T-helper 1 cell treated with Interleukin-12 subunit alpha and Interleukin-12 subunit beta and Interleukin-4 antibody, amounts not matched to agents 30 μg/mL and 1 μg/mL, for 36 hours (primary cell): ENCODE results near the gene TRIL.

Experiments
- H3K27ac Mint-ChIP-seq: one replicate; pipeline ENCODE4 v1.8.0; 2021; ENCODE audit warnings: mild to moderate bottlenecking, mixed read lengths
- H3K27me3 Mint-ChIP-seq: one replicate; pipeline ENCODE4 v1.8.0; 2021; ENCODE audit warnings: low read depth, mixed read lengths
- H3K36me3 Mint-ChIP-seq: one replicate; pipeline ENCODE4 v1.8.0; 2021; ENCODE audit warnings: low read depth, mixed read lengths
- H3K4me1 Mint-ChIP-seq: one replicate; pipeline ENCODE4 v1.8.0; 2021; ENCODE audit warnings: low read depth, mixed read lengths
- H3K4me3 Mint-ChIP-seq: one replicate; pipeline ENCODE4 v1.8.0; 2021; ENCODE audit warnings: mild to moderate bottlenecking, moderate library complexity, mixed read lengths
- H3K9me3 Mint-ChIP-seq: one replicate; pipeline ENCODE4 v1.8.0; 2021; ENCODE audit warnings: mixed read lengths

Gene TRIL

DNA sequence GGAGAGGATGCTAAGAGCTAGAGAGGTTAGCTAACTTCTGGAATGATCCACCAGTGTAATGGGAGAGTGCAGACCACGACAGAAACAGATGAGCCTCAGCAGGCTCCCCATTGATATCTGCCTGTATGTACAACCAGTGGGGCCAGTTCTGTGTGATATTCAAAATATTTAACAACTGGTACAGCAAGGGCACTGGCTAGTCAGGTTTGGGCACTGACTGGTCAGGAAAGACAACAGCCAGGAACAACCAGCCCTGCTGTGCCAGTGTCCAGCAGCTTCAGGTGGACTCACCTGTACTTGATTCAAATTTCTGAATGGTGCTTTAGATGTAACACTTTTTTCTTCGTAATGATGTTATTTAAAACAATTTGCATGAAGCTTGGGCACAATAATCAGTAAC, 5.9 kb upstream of the TRIL start:
- H3K27ac Mint-ChIP-seq, result no peak overlapping the region
- H3K27me3 Mint-ChIP-seq, result peaks cover 21% of the 10 kb centered on the region
- H3K4me3 Mint-ChIP-seq, result no peak overlapping the region
- peaks cover 2% of the 10 kb centered on the region for H3K4me1 Mint-ChIP-seq
- no peaks in the 10 kb centered on the region for H3K9me3 Mint-ChIP-seq
- H3K36me3 Mint-ChIP-seq, result no peaks in the 10 kb centered on the region

DNA sequence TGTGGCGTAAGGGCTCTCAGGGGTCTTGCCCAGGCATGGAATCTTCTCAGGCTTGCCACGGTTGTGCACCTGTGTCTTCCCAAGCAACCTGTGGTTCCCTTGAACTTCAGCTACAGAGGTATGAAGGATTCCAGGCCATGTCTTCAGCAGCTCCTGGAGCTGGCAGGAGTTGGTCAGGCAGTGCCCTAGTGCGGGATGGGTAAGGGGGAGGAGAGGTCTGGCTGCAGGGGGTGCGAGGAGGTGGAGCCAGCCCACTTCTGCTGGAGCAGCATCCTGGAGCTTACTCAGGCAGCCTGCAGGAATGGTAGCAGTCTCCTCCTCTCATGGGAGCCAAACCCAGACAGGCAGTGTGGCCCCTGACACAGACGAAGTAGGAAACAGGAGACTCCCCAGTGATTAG, 3.8 kb upstream of the TRIL start:
- no peak overlapping the region for H3K27ac Mint-ChIP-seq
- H3K36me3 Mint-ChIP-seq, result no peaks in the 10 kb centered on the region
- H3K4me3 Mint-ChIP-seq, result no peak overlapping the region
- H3K27me3 Mint-ChIP-seq, result peaks cover 38% of the 10 kb centered on the region
- H3K9me3 Mint-ChIP-seq, result no peaks in the 10 kb centered on the region
- H3K4me1 Mint-ChIP-seq, result peaks cover 10% of the 10 kb centered on the region

DNA sequence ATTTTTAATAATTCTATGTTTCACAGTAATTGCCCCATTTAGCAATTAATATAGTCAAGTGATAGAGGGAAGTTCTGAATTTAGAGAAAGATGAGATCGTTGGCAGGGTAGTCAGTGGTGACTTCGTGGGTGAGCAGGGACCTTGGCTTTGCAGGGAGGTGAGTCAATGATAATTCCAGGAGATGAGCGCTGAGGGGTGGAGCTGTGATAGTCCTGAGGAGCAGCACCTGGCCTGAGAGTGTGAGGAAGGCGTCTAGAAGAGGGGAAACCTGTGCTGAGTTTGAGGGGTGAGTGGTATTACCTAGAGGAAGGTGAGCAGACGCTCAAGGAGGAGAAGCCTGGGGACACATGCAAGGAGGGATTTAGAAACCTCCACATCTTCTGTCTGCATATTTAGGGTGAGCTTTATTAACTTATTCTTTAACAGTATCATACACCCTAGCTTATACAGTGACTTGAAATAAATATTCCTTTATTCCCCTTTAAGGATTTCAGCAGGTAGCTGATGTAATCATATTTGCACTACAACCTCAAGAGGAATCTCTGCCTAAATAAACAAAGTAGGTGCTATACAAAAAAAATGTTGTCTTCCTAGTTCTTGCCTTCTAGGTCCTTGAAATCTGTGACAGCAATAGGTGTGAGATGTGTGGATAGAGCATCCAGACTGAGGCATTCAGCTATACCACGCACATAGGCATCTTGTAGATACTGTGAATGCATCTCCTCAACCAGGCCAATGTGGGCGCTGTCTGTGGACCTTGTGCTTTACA, 2.1 kb upstream of the TRIL start:
- H3K4me1 Mint-ChIP-seq, result peaks cover 10% of the 10 kb centered on the region
- no peak overlapping the region for H3K4me3 Mint-ChIP-seq
- H3K36me3 Mint-ChIP-seq, result no peaks in the 10 kb centered on the region
- no peak overlapping the region for H3K27ac Mint-ChIP-seq
- H3K27me3 Mint-ChIP-seq, result peaks cover 41% of the 10 kb centered on the region
- H3K9me3 Mint-ChIP-seq, result no peaks in the 10 kb centered on the region

DNA sequence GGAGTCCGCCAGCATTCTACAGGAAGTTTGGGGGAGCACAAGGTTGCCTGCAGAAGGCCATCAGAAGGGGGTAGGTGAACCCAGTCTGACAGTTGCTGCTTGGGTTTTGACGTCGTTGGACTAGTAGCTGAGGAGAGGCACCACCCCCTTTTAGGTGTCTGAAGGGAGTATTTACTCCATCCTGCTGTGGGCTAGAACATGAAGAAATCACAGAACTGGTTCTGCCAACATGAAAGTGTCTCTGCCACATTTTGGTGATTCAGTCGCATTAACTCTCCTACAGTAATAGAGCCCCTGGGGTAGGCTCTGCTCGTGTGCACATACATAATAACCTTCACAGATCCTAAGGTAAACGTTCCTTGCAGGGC, 834 bp upstream of the TRIL start:
- Mint-ChIP-seq H3K9me3 (peaks cover 3% of the 10 kb centered on the region), H3K27ac (no peak overlapping the region), H3K4me3 (no peak overlapping the region), H3K36me3 (no peaks in the 10 kb centered on the region), H3K4me1 (peaks cover 10% of the 10 kb centered on the region), H3K27me3 (peaks cover 54% of the 10 kb centered on the region)

DNA sequence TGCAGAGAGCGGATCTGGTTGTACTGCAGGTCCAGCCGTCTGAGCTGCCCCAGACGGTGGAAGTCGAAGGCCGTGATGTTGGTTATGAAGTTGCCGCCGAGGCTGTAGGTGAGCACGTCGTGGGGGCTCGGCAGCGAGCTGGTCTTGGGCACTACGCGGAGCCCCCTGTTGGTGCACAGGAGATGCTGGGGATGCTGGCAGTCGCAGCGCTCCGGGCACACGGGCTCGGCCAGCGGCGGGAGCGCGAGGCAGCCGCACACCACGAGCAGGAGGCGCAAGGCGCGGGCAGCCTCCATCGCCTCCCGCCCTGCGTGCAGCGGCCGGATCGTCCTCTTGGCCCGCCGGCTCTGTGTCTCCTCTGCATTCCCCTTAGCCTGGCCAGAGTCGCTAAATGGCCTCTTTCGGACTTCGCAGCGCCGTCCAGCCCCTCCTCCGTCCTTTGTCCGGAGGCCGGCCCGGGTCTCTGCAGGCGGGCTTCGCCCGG, 337 bp downstream of the TRIL start:
- Mint-ChIP-seq H3K4me1 (peaks cover 10% of the 10 kb centered on the region), H3K27ac (no peak overlapping the region), H3K36me3 (no peaks in the 10 kb centered on the region), H3K4me3 (no peak overlapping the region), H3K27me3 (peaks cover 66% of the 10 kb centered on the region), H3K9me3 (peaks cover 3% of the 10 kb centered on the region)

DNA sequence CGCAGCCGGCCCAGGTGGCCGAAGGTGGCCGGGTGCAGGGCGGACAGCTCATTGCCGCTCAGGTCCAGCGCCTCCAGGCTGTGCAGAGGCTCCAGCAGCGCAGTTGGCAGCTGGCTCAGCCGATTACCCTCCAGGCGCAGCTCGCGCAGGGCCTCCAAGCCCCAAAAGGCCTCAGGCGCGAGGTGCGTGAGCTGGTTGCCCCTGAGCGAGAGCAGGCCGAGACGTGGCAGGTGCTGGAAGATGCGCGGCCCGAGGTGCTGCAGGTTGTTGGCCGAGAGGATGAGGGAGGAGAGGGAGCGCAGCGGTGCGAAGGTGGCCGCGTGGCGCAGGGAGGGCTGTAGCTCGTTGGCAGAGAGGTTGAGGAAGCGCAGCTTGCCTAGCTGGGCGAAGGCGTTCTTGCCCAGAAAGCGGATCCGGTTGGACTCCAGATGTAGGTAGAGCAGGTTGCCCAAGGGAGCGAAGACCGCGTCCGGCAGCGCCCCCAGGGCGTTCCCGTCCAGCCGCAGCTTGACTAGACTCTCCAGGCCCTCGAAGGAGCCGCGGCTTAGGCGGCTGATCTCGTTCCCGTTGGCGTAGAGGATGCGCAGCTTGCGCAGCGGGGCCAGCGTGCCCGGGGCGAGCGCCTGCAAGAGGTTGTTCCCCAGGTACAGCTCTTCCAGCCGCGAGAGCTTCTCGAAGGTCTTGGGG, 923 bp downstream of the TRIL start:
- Mint-ChIP-seq H3K27me3 (peaks cover 72% of the 10 kb centered on the region), H3K36me3 (no peaks in the 10 kb centered on the region), H3K27ac (no peak overlapping the region), H3K4me3 (no peak overlapping the region), H3K9me3 (peaks cover 3% of the 10 kb centered on the region), H3K4me1 (peaks cover 10% of the 10 kb centered on the region)

DNA sequence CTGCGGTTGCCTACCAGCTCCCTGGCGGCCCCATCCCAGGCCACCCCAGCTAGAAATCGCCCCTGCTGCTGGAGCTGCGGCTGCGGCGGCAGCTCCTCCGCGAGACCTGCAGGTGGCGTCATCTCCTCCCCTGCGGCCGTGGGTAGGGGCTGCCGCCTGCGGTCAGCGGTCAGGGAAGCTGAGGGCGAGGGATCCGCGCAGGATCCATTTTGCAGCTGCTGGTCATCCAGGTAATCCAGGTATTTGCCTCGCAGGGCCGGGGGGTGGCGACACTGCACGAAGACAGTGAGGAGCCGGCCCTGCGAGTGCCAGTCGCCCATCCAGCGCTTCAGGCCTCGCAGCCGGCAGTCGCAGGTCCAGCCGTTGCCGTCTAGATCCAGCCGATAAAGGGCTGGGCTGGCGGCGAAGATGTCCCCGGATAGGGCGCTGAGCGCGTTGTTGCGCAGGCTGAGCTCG, 1.5 kb downstream of the TRIL start:
- Mint-ChIP-seq H3K27ac (no peak overlapping the region), H3K9me3 (peaks cover 3% of the 10 kb centered on the region), H3K4me1 (peaks cover 10% of the 10 kb centered on the region), H3K27me3 (peaks cover 76% of the 10 kb centered on the region), H3K36me3 (no peaks in the 10 kb centered on the region), H3K4me3 (no peak overlapping the region)

DNA sequence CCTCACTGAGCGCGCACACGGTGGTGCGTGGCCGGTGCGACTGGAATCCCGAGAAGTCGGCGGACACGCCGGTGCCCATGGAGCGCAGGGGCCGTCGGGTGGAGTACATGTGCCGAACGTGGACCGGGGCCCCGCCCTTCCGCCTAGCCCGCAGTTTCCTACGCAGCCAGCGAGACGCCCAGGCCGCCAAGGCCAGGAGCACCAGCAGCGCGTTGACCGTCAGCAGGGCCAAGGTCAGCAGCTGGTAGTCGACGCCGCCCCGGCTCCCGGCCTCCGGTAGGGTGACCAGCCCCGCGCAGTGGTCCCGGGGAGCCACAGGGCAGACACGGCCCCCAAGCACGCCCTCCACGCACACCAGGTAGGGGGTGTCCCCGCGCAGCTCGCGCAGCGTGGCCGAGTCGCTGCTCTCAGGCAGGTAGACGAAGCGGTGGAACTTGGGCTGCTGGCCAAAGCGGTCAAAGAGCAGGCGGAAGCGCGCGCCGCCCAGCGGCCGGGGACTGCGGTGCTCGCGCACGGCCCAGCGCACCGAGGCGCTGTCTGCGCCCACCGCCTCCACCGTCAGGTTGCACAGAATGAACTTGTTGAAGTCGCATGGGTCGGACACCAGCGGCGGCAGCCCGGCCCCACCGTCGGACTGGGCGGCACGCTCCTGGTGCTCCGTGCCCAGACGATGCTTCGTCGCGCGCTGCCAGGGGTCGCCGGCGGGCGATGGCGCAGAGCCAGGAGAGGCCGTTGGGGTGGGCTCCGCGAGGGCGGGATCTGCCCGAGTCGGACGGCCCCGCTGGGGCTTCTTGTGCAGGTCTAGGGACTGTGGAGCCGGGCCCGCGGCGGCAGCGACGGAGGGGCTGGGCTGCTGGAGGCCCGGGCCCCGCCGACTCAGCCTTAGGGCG, 2.2 kb downstream of the TRIL start:
- Mint-ChIP-seq H3K4me3 (no peak overlapping the region), H3K27me3 (peaks cover 80% of the 10 kb centered on the region), H3K9me3 (peaks cover 3% of the 10 kb centered on the region), H3K36me3 (no peaks in the 10 kb centered on the region), H3K27ac (no peak overlapping the region), H3K4me1 (peaks cover 10% of the 10 kb centered on the region)

DNA sequence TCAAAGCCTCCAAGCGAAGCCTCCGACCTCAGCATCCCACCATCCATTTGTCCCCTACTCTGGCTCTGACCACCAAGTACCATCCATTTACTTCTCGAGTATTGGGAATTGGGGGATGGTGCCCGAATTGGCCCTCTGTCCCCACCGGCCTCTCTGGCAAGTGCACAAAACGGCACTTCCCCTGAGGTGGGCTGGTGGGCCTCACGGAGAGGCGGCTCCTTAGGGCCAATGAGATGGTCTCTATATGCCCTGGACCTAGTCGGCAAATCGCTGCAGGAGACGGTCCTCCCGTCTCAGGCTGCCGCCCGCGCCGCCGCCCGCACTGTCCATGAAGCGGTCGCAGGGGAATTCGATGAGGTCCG, 2.8 kb downstream of the TRIL start:
- no peak overlapping the region for H3K4me3 Mint-ChIP-seq
- no peaks in the 10 kb centered on the region for H3K36me3 Mint-ChIP-seq
- H3K9me3 Mint-ChIP-seq, result peaks cover 3% of the 10 kb centered on the region

DNA sequence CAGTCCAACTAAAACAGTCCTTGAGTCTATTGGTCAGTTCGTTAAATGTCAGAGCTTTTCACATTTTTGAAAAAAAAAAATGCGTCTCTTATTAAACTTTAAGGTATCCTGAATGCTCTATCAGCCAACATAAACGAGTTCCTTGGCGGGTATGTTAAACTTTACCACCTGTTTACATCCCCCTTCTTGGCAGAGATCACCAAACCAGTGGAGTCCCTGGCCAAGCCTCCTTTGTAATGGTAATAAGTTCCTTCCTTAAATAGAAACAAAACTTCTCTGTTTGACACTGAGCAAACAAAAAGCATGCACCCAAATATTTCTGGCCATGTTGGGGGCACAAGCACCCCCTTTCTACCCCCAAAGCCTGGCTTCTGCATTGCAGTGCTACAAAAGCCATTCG, 3.2 kb downstream of the TRIL start:
- Mint-ChIP-seq H3K4me3 (no peak overlapping the region), H3K27ac (no peak overlapping the region), H3K9me3 (peaks cover 3% of the 10 kb centered on the region), H3K36me3 (no peaks in the 10 kb centered on the region), H3K27me3 (peaks cover 77% of the 10 kb centered on the region), H3K4me1 (peaks cover 10% of the 10 kb centered on the region)

More for the DNA sequence above, 2.8 kb downstream of the TRIL start:
- no peak overlapping the region for H3K27ac Mint-ChIP-seq
- peaks cover 79% of the 10 kb centered on the region for H3K27me3 Mint-ChIP-seq
- H3K4me1 Mint-ChIP-seq, result peaks cover 10% of the 10 kb centered on the region

DNA sequence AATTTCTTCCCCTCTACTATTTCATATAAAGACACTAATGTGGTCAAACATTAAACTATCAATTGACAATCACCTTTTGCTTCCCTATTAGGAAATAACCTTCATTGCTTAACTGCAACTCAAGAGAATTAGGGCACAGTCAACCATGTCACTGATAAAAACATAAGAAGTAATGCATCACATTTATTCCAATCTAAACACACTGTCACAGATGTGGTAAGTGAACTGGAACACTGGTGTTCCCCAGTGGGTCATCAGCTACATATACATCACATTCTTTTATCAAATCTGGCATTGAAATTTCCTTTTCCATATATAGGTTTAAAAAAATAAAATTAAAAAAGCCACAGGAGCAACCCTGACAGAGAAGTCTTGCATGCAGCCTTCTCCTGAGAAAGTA, 3.7 kb downstream of the TRIL start:
- Mint-ChIP-seq H3K4me3 (no peak overlapping the region), H3K9me3 (peaks cover 3% of the 10 kb centered on the region), H3K27me3 (peaks cover 72% of the 10 kb centered on the region), H3K27ac (no peak overlapping the region), H3K4me1 (peaks cover 10% of the 10 kb centered on the region), H3K36me3 (no peaks in the 10 kb centered on the region)

DNA sequence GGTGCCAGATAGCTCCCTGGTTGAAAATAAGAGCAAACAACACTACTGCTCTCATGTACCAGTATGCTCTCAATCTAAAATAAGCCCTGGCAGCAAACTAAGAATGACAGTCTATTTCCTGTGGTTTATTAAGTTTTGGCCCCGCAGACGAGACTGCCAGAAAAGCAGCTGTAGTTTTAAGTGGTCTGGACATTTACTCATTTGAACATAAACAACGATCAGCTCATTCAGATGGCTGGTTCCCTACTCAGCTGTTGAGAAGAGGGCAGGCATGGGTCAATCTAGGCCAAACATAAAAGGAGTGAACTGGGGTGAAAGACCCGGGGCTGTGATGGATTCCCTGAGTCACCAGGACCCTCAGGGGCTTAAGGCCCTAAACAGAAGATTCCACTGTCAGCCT, 4.5 kb downstream of the TRIL start:
- H3K4me1 Mint-ChIP-seq, result peaks cover 6% of the 10 kb centered on the region
- H3K27me3 Mint-ChIP-seq, result peaks cover 64% of the 10 kb centered on the region
- no peak overlapping the region for H3K4me3 Mint-ChIP-seq
- no peaks in the 10 kb centered on the region for H3K36me3 Mint-ChIP-seq
- H3K27ac Mint-ChIP-seq, result no peak overlapping the region
- peaks cover 3% of the 10 kb centered on the region for H3K9me3 Mint-ChIP-seq

DNA sequence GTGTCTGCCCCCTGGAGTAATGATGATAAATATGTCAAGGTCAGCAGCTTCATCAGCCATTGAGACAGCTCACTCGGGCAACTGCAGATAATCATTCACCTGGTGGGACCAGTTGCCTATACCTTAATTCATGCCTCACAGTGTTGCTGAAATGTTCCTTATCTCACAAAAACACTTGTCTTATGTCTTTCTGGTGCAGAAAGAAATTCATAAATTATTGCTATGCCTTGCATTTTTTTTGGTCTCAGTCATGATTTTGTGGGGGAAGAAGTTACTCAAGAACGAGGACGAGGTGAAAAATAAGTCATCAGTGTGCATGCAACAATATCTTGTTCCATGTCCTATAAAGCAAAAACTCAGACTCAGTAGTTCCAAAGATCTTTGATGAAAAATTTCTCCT, 16.0 kb downstream of the TRIL start:
- Mint-ChIP-seq H3K4me3 (no peak overlapping the region), H3K4me1 (no peaks in the 10 kb centered on the region), H3K27ac (no peak overlapping the region), H3K9me3 (no peaks in the 10 kb centered on the region), H3K36me3 (no peaks in the 10 kb centered on the region), H3K27me3 (peaks cover 14% of the 10 kb centered on the region)

DNA sequence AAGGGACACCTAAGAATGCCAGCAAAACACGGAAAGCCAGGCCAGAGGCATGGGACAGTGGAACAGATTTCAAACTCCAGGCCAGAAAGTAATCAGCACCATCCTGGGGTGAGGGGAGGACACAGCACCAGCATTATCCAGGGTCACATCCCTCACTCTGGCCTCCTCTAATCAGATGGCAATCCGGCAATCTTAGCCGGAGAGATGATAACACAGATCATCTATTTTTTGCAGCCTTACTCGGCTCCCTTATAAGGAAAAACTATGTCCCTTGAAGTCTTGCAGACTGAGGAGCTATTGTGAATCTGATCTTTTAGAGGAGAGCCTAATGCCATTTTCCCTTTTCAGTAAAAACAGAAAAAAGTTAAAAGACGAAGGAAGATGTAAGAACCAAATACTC, 16.5 kb downstream of the TRIL start:
- Mint-ChIP-seq H3K4me3 (no peak overlapping the region), H3K4me1 (no peaks in the 10 kb centered on the region), H3K36me3 (no peaks in the 10 kb centered on the region), H3K27me3 (peaks cover 11% of the 10 kb centered on the region), H3K9me3 (no peaks in the 10 kb centered on the region), H3K27ac (no peak overlapping the region)
